HPDE6-E6E7 (cell line): ENCODE data around the gene CDH13.

Experiments used
- DNase-seq: peaks from one replicate; pipeline ENCODE4 v3.0.0; 2011; ENCODE audit warnings: missing footprints; ENCODE audit errors: extremely low spot score

CDH13 gene

DNA sequence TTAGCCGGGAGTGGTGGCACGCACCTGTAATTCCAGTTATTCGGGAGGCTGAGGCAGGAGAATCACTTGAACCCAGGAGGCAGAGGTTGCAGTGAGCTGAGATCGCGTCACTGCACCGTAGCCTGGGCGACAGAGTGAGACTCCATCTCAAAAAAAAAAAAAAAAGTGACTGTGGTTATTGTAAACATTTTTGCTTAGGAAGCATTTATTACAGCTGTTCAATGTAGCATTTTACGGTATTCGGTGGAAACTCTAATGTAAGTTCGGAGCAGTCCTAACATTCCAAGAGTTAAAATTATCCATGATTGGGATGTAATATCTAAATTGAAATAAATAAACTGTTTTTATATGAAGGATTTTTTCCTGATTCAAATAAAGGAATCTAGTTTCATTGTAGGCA lies 926.2 kb downstream of the CDH13 start:
- no peak for DNase-seq

DNA sequence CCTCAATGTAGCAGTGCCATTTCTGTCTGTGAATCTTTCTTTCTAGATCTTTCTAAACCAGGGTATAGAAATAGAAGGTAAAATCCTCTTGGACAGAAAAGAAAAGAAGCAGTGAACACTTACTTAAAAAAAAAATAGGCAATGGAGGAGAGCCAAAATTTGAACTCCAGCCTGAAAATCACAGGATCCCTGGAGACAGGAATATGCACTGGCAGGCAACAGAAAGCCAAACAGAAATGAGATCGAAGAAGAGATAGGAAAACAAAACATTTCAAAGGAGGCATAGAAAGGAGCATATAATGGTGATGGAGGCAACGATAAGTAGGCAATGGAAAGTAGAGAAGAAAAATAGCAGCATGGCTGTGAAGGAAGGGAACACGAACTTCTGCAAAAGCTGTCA lies 927.3 kb downstream of the CDH13 start:
- no peak for DNase-seq

- no peak for DNase-seq
Observed at GRCh38 chr16:83554540-83554939, 927.8 kb downstream of the CDH13 start.

GRCh38 chr16:83561876-83562275 lies 935.1 kb downstream of the CDH13 start:
- no peak for DNase-seq

GRCh38 chr16:83568345-83568744 lies 941.6 kb downstream of the CDH13 start:
- no peak for DNase-seq

DNA sequence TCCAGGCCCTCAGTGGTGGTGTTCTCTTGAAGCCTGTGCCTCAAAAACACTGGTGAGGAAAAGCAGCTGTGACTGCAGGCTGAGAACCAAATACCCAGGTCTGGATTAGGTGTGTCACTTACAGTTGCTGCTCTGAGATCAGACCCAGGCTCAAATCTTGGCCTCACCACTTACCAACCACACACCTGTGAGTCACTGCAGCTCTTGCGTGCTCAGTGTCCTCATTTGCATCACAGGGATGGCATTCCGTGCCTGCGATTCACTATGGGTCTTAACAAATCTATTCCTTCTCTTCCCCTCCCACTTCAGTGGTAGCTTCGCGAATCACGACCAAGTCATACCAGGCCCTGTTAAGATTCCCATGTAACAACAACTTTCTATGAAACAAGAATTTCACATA lies 947.6 kb downstream of the CDH13 start:
- DNase-seq = no peak

DNA sequence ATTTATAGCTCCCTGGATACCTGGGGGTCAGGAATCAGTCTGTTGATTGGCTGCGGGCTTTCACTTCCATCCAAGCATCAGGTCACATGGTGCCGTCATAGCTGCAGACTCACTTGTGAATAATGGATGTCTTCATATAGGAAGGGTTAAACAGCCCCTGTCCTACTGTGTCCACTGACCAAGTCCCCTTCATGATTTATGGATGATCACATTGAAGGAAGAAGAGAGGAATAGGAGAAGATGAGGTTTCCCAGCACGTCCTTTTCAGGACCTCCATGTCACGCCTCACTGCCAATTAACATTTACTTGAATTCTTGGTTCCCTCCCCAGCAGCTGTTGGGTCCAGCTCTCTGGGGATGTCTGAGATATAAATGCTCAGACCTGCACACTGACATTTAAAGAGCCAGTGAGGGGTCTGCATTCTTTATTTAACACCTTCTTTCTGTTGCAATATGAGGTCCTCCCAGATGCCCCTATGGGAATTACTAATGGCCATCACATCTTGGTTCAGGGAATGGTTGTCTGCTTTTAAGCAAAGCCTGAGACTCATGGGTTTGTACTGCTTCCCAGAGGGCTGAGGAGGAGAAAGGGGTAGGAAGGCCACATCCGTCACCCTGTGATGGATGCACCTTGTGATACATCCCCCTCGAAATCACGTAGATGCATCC lies 950.4 kb downstream of the CDH13 start:
- DNase-seq = no peak

- no peak for DNase-seq
Observed at GRCh38 chr16:83578171-83578570, 951.4 kb downstream of the CDH13 start.

GRCh38 chr16:83579027-83579426 lies 952.3 kb downstream of the CDH13 start:
- DNase-seq = no peak

DNA sequence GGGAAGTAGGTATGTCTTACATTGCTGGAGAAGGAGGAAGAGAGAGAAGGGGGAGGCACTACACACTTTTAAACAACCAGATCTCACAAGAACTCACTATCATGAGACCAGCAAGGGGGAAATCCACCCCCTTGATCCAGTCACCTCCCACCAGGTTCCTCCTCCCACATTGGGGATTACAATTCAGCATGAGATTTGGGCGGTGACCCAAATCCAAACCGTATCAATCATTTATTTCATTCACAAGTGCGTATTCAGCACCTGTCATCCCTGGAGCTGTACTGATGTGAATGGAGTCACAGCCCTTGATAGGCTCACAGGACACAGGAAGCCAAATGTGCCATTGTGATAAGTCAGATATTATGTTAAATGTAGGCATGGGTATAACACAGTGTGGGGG lies 952.7 kb downstream of the CDH13 start:
- no peak for DNase-seq

DNA sequence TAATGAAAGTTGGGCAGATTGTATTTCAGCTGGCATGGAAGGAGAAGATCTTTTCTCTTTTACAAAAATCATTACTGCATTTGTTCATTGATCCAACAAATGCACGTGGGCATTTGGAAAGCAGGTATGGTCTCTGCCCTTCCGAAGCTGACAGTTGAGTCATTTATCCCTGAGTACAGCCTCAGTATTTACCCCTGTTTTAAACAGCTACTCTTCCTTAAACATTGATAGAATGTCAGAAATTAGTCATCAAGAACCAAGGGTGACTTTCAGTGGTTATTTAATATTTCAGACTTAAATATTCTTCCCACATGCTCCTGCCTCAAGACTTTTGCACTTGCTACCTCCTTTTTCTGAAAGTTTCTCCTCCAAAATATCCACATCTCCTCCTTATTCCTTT lies 954.3 kb downstream of the CDH13 start:
- no peak for DNase-seq

DNA sequence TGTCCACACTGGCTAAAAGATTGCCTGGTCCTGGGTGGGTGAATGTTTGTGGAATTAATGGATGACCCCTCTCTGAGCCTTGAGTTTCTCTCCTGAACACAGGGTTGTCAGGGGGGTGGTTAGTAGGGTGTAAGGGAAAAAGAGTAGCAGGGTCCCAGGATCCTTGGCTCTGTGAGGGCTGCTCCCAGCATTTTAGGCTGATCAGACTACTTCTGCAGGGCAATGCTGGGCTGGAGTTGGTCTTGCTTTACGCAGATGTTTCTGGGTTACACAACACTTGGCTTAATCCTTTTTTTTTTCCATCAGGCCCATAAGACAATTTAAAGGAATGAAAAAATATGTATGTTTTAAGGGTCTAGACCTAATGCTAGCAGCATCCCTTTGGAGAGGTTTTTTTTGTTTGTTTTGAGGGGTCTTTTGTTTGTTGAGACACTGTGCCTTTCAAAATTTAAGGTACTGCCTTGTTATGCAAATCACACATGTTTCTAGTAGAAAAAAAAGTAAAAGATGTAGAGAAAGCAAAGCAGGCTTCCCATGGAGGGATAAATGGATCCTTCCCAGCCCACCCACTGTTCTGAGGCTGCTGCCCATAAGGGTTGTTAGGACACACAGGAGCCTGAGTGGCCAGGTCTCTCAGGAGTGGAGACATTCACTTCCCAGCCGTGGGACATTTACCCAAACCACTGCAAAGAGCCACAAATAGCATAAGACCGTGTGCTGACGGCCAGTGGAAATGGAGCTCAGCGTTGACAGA lies 955.4 kb downstream of the CDH13 start:
- no peak for DNase-seq

DNA sequence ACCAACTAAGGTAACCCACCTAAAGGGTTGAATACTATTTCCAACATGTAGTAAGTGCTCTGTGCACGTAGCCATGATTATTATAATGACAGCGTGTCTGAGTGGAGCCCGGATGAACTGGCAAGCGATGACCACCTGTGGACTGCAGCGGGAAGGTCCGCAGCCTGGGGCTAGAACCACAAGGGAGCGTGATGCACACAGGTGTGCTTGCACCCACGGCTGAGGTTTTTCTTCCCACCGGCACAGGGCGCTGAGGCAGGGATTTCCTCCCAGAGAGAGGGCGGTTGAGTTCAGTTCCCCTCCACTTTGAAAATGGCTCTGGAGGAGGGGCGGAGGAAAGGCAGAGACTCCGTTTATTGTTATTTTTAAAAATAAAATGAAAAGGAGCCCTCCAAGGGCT lies 959.3 kb downstream of the CDH13 start:
- DNase-seq = no peak

DNA sequence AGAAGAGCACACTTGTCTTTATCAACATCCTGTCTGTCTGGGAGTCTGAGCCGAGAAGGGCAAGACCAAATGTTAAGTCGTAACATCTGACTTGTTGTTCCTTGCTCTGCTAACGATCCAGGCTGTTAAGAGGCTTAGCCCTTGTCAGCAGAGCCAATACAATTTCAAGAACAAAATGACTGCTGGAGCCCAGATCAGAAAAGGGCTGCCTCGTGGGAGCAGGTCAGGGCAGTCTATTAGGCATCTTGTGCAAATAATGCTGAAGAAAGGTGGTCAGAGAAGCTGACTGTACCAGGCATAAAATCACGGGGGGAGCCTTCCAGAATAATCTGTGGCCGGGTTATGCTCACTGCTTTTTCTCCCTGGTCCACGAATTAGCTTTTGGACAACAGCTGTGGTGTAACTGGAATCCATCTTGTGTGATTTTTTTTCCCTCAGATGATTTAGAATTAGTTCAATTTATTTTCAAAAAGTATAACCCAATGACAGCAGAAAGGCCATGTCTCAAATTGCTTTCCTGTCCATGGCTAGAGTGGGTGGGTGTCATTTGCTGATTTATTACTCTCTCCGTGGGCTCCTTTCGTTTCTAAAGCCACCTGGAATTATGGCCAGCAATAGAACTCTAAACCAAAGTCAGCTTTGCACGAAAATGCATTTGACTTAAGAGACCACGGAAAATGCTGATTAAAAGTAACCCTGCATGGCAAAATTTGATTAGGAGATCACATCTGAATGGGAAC lies 959.9 kb downstream of the CDH13 start:
- no peak for DNase-seq

GRCh38 chr16:83587201-83587600 lies 960.4 kb downstream of the CDH13 start:
- no peak for DNase-seq

GRCh38 chr16:83588070-83588469 lies 961.3 kb downstream of the CDH13 start:
- DNase-seq = no peak

DNA sequence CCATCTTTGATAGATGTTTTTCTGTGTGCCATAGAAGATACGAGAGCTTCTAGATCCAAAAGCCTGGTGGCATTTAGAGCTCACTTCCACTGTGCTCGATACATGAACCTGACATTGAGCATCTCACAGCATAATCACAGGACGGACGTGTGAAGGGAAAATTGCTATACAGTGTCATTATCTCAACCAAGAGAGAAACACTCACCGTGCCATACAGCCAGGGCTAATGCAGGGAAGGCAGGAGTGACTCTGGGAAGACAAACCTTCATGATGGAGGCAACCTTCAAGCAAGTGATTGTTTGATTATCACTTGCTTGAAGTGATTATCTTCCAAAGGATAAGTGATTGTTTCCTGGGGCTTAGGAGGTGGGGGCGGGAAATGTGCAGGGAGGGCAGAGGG lies 962.8 kb downstream of the CDH13 start:
- no peak for DNase-seq

GRCh38 chr16:83592778-83593177 lies 966.0 kb downstream of the CDH13 start:
- no peak for DNase-seq

- no peak for DNase-seq
Observed at GRCh38 chr16:83599789-83600462, 973.2 kb downstream of the CDH13 start.

DNA sequence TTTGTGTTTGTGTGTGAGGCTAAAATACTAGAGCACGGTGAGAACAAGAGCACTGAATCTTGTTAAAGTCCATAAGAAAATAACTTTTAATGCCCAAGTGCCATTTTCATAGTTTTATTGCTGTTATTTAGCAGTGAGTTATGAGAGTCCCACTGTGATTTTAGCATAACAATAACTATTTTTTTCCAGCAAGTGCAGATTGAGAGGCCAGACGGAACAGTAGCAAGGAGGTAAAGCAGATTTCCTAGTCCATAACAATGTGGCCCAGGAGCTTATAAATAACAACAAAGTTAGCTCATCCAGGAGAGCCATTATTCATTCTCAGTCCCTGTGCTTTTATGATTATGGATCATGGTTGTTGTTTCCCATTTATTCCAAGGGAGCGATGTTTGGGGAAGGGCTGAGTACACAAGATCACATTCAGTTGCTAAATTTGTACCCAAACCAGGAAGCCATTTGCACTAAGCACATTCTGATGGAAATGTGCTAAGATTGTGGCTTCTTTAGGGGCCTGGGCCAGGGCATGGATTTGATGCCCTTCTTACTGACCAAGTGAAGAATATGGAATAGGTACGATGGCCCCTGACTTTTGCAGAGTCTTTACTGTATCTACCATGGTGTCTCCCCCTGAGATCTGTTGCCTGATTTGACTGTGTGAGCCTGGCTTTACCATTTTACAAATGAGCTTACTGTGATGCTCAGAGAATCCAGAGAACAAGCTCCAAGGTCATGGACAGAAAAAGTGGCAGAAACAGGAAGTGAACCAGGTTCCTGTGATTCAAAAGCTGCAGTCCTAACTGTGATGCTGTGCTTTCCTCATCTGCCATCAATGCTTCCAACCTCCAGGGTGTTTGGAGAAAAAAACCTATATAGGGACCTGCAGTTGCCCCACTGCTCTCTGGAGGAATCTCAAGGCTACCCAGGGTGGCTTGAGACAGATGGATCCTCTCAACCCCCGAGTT lies 976.3 kb downstream of the CDH13 start:
- DNase-seq = no peak
